Measurements from ENCODE around the gene SURF1. TPM values are rescaled to one million over a fixed set of nuclear protein-coding genes. Genes with fewer than 3 reads are reported as not detected.
A peak's percentile ranks its signal among the peaks of the same experiment; 100 is the strongest.

SURF1 gene
- total RNA-seq, 2 donors from 2014 or later = 45.1 to 54.4 TPM

GRCh38 chr9:133359399-133360175 lies 3.3 kb upstream of the SURF1 start:
- no peaks in the 10 kb centered on the region for H3K4me1 ChIP-seq (ENCODE audit: control insufficient read depth, insufficient read depth, low read length)
- Mint-ChIP-seq H3K4me3 (no peak overlapping the region), H3K27me3 (ENCODE audit: insufficient read depth) (no peaks in the 10 kb centered on the region), H3K27ac (no peak overlapping the region), H3K4me1 (peaks cover 3% of the 10 kb centered on the region), H3K9me3 (no peaks in the 10 kb centered on the region), H3K36me3 (ENCODE audit: low read depth) (peaks cover 45% of the 10 kb centered on the region)
- H3K27ac ChIP-seq (ENCODE audit: low read depth, low read length) = no peak overlapping the region
- H3K9me3 ChIP-seq (ENCODE audit: control insufficient read depth, low read length) = no peaks in the 10 kb centered on the region
- peak; percentile 85 for DNase-seq
- H3K9ac ChIP-seq (ENCODE audit: extremely low read depth, low read length, poor library complexity, severe bottlenecking) = no peak overlapping the region
- TF ChIP-seq CTCF (conservative IDR thresholded peaks at IDR 0.05) = peak; percentile 78
- H3K36me3 ChIP-seq (ENCODE audit: control insufficient read depth, insufficient read depth, low read length) = peaks cover 51% of the 10 kb centered on the region
- no peak overlapping the region for H3K4me3 ChIP-seq (ENCODE audit: low read length)
- 89 to 95% methylated on average over 15 to 20 of the region's 20 CpGs for WGBS, 2 experiments (ENCODE audit: insufficient coverage in 1 of 2, insufficient read length in 1 of 2)
- no peaks in the 10 kb centered on the region for H3K27me3 ChIP-seq (ENCODE audit: control insufficient read depth, insufficient read depth, low read length, poor library complexity, severe bottlenecking)

GRCh38 chr9:133357656-133358055 lies 1.4 kb upstream of the SURF1 start:
- WGBS, 2 experiments (ENCODE audit: insufficient coverage in 1 of 2, insufficient read length in 1 of 2) = 95 to 96% methylated on average over 13 to 14 of the region's 14 CpGs
- H3K9ac ChIP-seq (ENCODE audit: extremely low read depth, low read length, poor library complexity, severe bottlenecking) = peak overlapping the region; percentile 41
- Mint-ChIP-seq H3K27me3 (ENCODE audit: insufficient read depth) (no peaks in the 10 kb centered on the region), H3K4me3 (peak overlapping the region; percentile 89), H3K9me3 (no peaks in the 10 kb centered on the region), H3K27ac (no peak overlapping the region), H3K36me3 (ENCODE audit: low read depth) (peaks cover 35% of the 10 kb centered on the region), H3K4me1 (peaks cover 3% of the 10 kb centered on the region)
- H3K9me3 ChIP-seq (ENCODE audit: control insufficient read depth, low read length) = no peaks in the 10 kb centered on the region
- no peak for DNase-seq
- no peaks in the 10 kb centered on the region for H3K4me1 ChIP-seq (ENCODE audit: control insufficient read depth, insufficient read depth, low read length)
- H3K4me3 ChIP-seq (ENCODE audit: low read length) = peak overlapping the region; percentile 82
- no peak overlapping the region for H3K27ac ChIP-seq (ENCODE audit: low read depth, low read length)
- no peak for TF ChIP-seq CTCF (conservative IDR thresholded peaks at IDR 0.05)
- peaks cover 44% of the 10 kb centered on the region for H3K36me3 ChIP-seq (ENCODE audit: control insufficient read depth, insufficient read depth, low read length)
- H3K27me3 ChIP-seq (ENCODE audit: control insufficient read depth, insufficient read depth, low read length, poor library complexity, severe bottlenecking) = no peaks in the 10 kb centered on the region

GRCh38 chr9:133355881-133356357 lies 368 bp downstream of the SURF1 start:
- Histone ChIP-seq H3K9me3 (ENCODE audit: control insufficient read depth, low read length) (no peaks in the 10 kb centered on the region), H3K9ac (ENCODE audit: extremely low read depth, low read length, poor library complexity, severe bottlenecking) (peak overlapping the region; percentile 52), H3K27ac (ENCODE audit: low read depth, low read length) (no peak overlapping the region), H3K4me1 (ENCODE audit: control insufficient read depth, insufficient read depth, low read length) (no peaks in the 10 kb centered on the region), H3K4me3 (ENCODE audit: low read length) (peak overlapping the region; percentile 88), H3K36me3 (ENCODE audit: control insufficient read depth, insufficient read depth, low read length) (peaks cover 44% of the 10 kb centered on the region), H3K27me3 (ENCODE audit: control insufficient read depth, insufficient read depth, low read length, poor library complexity, severe bottlenecking) (no peaks in the 10 kb centered on the region)
- peaks cover 39% of the 10 kb centered on the region for H3K36me3 Mint-ChIP-seq (ENCODE audit: low read depth)
- TF ChIP-seq CTCF (conservative IDR thresholded peaks at IDR 0.05) = peak; percentile 43
- no peaks in the 10 kb centered on the region for H3K9me3 Mint-ChIP-seq
- peak overlapping the region; percentile 94 for H3K27ac Mint-ChIP-seq
- H3K4me1 Mint-ChIP-seq = peaks cover 3% of the 10 kb centered on the region
- no peaks in the 10 kb centered on the region for H3K27me3 Mint-ChIP-seq (ENCODE audit: insufficient read depth)
- DNase-seq = no peak
- H3K4me3 Mint-ChIP-seq = peak overlapping the region; percentile 89
- WGBS, 2 experiments (ENCODE audit: insufficient coverage in 1 of 2, insufficient read length in 1 of 2) = 1 to 4% methylated on average over 18 to 29 of the region's 31 CpGs

Data from endodermal cell (in vitro differentiated cells).